Uterus (tissue), 4 donors: Measurements from ENCODE around the gene RAD23A. TPM values are rescaled to one million over a fixed set of nuclear protein-coding genes. Genes with fewer than 3 reads are reported as not detected.
A peak's percentile ranks its signal among the peaks of the same experiment; 100 is the strongest.

ENCODE experiments used
- DNase-seq, 2 donors: peaks; one replicate each; pipeline ENCODE4 v3.0.0-alpha.2; 2019 to 2020
- H3K27ac ChIP-seq, 2 donors: fragments of 200-600 bp; sonication (generic); 1 replicate in 1 of 2; 2 replicates in 1 of 2; pipeline ENCODE4 v1.5.1; 2016 to 2018
- H3K27me3 ChIP-seq, 2 donors: fragments of 200-600 bp; sonication (generic); one replicate each; pipeline ENCODE4 v1.5.1; 2018 to 2019; ENCODE audit warnings: control low read depth in 1 of 2
- H3K36me3 ChIP-seq, 2 donors: fragments of 200-600 bp; sonication (generic); one replicate each; pipeline ENCODE4 v1.5.1; 2019; ENCODE audit warnings: control low read depth in 1 of 2
- H3K4me1 ChIP-seq, 2 donors: fragments of 200-600 bp; sonication (generic); one replicate each; pipeline ENCODE4 v1.5.1; 2018 to 2019; ENCODE audit warnings: control low read depth in 1 of 2
- H3K4me3 ChIP-seq, 2 donors: fragments of 200-600 bp; sonication (generic); 1 replicate in 1 of 2; 2 replicates in 1 of 2; pipeline ENCODE4 v1.5.1; 2018 to 2019; ENCODE audit warnings: mild to moderate bottlenecking in 1 of 2
- H3K9me3 ChIP-seq, 2 donors: fragments of 200-600 bp; sonication (generic); one replicate each; pipeline ENCODE4 v1.5.1; 2019; ENCODE audit warnings: control low read depth in 1 of 2
- POLR2A ChIP-seq, 2 donors: fragments of 450-650 bp; IDR thresholded peaks; one replicate each; pipeline ENCODE4 v1.6.1; 2016; ENCODE audit warnings: antibody characterized with exemption in 2 of 2, mild to moderate bottlenecking in 1 of 2, moderate library complexity in 1 of 2
- intact Hi-C: fragments of 100-400 bp; cut with DNase I; formaldehyde crosslinking; loops from one replicate; pipeline ENCODE4 v1.15.1; 2023; ENCODE audit warnings: low total_unique reads
- total RNA-seq, 4 donors: library from RNA; depleted of rRNA in 3 of 4; stranded (reverse); fragments of >200 nt in 3 of 4; gene quantifications; one replicate each; pipeline versions ENCODE4 v1.1.0 to v1.2.4, GENCODE V29; 2014 to 2023
- TF ChIP-seq, protein P1 (sequence below), 4 experiments: fragments of 200-600 bp in 2 of 4; fragments of 450-650 bp in 2 of 4; sonication (generic) in 2 of 4; IDR thresholded peaks; one replicate each; pipeline ENCODE4 v1.5.1; 2016 to 2019; ENCODE audit warnings: antibody characterized with exemption in 4 of 4, mild to moderate bottlenecking in 2 of 4, moderate library complexity in 1 of 4
- donor health status: DM: yes; HTN: yes; CAD: no.

The RAD23A gene
- total RNA-seq, 4 donors from 2014 or later: 13.3 to 105 (median 64.4) TPM

DNA sequence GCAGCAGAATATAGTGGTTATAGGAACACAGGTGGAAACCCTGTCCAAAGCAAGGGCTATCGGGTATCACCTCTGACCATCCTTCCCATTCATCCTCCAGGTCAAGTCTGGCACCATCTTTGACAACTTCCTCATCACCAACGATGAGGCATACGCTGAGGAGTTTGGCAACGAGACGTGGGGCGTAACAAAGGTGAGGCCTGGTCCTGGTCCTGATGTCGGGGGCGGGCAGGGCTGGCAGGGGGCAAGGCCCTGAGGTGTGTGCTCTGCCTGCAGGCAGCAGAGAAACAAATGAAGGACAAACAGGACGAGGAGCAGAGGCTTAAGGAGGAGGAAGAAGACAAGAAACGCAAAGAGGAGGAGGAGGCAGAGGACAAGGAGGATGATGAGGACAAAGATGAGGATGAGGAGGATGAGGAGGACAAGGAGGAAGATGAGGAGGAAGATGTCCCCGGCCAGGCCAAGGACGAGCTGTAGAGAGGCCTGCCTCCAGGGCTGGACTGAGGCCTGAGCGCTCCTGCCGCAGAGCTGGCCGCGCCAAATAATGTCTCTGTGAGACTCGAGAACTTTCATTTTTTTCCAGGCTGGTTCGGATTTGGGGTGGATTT lies 2.1 kb upstream of the RAD23A start:
- Histone ChIP-seq H3K27me3 (no peaks in the 10 kb centered on the region), H3K9me3 (no peaks in the 10 kb centered on the region), H3K27ac (no peak overlapping the region), H3K4me1 (peaks cover 7 to 18% of the 10 kb centered on the region in 2 donors), H3K36me3 (no peaks in the 10 kb centered on the region), H3K4me3 (no peak overlapping the region)
- no peak for DNase-seq
- intact Hi-C loops: no loop called here
- TF ChIP-seq POLR2A (IDR thresholded peaks at IDR 0.05): no peak
- TF ChIP-seq, protein P1, sequence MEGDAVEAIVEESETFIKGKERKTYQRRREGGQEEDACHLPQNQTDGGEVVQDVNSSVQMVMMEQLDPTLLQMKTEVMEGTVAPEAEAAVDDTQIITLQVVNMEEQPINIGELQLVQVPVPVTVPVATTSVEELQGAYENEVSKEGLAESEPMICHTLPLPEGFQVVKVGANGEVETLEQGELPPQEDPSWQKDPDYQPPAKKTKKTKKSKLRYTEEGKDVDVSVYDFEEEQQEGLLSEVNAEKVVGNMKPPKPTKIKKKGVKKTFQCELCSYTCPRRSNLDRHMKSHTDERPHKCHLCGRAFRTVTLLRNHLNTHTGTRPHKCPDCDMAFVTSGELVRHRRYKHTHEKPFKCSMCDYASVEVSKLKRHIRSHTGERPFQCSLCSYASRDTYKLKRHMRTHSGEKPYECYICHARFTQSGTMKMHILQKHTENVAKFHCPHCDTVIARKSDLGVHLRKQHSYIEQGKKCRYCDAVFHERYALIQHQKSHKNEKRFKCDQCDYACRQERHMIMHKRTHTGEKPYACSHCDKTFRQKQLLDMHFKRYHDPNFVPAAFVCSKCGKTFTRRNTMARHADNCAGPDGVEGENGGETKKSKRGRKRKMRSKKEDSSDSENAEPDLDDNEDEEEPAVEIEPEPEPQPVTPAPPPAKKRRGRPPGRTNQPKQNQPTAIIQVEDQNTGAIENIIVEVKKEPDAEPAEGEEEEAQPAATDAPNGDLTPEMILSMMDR (IDR thresholded peaks at IDR 0.05): no peak

GRCh38 chr19:12944104-12944674 lies 1.5 kb upstream of the RAD23A start:
- TF ChIP-seq POLR2A (IDR thresholded peaks at IDR 0.05): no peak
- TF ChIP-seq, protein P1 (IDR thresholded peaks at IDR 0.05): no peak
- Histone ChIP-seq H3K27ac (no peak overlapping the region), H3K4me3 (no peak overlapping the region), H3K4me1 (peaks cover 7 to 18% of the 10 kb centered on the region in 2 donors), H3K27me3 (no peaks in the 10 kb centered on the region), H3K36me3 (no peaks in the 10 kb centered on the region), H3K9me3 (no peaks in the 10 kb centered on the region)
- DNase-seq: no peak
- intact Hi-C loops: no loop called here

DNA sequence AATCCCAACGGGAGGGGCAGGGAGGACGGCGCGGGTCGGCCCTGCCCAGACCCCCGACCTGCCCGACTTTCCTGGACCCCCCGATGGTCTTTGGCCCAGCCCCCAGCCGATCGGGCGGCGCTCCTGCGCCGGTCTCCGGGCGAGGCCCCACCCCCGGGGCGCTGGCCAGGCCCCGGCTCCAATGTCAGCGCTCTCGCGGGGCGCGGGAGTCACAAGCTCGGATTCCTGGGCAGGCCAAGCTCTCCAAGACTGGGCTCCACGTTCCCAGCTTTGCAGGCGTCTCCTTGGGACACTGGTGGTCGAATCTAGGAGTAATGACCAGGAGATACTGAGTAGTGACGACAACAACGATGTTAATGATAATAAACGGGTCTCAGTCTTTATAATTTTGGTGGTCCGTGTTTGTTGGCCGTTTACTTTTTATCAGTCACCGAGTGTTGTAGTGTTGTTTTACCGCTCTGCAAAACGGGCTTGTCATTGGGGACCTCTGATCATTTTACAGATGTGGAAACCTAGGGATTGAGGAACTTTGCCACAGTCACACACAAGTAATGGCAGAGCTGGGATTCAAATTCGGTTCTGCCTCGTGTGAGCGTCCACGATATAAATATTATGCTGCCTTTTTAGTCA lies 545 bp downstream of the RAD23A start:
- H3K36me3 ChIP-seq: no peaks in the 10 kb centered on the region
- intact Hi-C loops: no loop called here
- no peaks in the 10 kb centered on the region for H3K9me3 ChIP-seq
- TF ChIP-seq, protein P1 (IDR thresholded peaks at IDR 0.05): no peak
- no peak for TF ChIP-seq POLR2A (IDR thresholded peaks at IDR 0.05)
- peak; percentile 52 to 72 for DNase-seq
- H3K4me3 ChIP-seq: peak overlapping the region; percentile 77 to 99
- H3K4me1 ChIP-seq: no peaks in the 10 kb centered on the region
- H3K27me3 ChIP-seq: no peaks in the 10 kb centered on the region
- H3K27ac ChIP-seq: peak overlapping the region; percentile 72 to 99

GRCh38 chr19:12946731-12947496 lies 1.3 kb downstream of the RAD23A start:
- DNase-seq: no peak
- H3K27me3 ChIP-seq: no peaks in the 10 kb centered on the region
- TF ChIP-seq POLR2A (IDR thresholded peaks at IDR 0.05): no peak
- TF ChIP-seq, protein P1 (IDR thresholded peaks at IDR 0.05): no peak
- intact Hi-C loops: no loop called here
- peak overlapping the region; percentile 77 to 99 for H3K4me3 ChIP-seq
- peak overlapping the region; percentile 72 to 99 for H3K27ac ChIP-seq
- H3K4me1 ChIP-seq: no peaks in the 10 kb centered on the region
- H3K36me3 ChIP-seq: no peaks in the 10 kb centered on the region
- H3K9me3 ChIP-seq: no peaks in the 10 kb centered on the region
